Measurements from ENCODE around the gene EARS2. TPM values are rescaled to one million over a fixed set of nuclear protein-coding genes. Genes with fewer than 3 reads are reported as not detected.
A peak's percentile ranks its signal among the peaks of the same experiment; 100 is the strongest.

The EARS2 gene
- total and polyA plus RNA-seq, 9 of the 15 experiments (the other 6 are each of a cell fraction or from before 2014, with no cell fraction given), result 17.6 to 58.6 (median 36.3) TPM

DNA sequence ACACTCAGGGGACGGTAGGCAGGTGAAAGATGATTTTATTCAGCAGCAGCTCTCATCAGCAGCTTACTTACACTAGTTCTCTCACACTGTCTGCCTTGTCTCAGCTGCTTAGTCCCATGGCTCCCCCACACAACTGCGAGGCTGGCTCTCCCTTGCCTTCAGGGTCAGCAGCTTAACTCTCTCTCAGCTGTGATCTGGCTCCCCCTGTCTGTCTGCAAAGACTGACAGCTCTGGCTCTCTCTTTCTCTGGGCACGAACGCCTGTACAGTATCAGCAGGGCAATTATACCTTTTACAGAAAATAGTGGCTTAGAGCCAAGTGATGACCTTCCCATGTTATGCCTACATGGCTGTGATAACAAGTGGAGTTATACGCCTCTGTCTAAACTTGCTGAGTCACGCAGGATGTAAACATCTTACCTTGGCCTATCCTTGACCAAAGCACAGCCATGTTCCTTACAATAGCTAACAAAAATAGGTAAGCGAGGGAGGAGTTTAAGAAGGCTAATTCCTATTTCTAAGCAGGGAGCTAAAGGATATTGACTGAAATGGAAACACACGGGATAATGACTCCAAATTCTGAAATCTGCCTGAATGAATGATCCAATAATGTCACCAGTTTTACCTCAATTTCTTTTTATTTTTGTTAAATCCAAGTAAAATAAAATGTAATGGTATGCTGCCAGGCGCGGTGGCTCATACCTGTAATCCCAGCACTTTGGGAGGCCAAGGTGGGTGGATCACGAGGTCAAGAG lies 40.0 kb upstream of the EARS2 start (continued):
- TF ChIP-seq NR4A1 (CRISPR knock-in tag; IDR thresholded peaks at IDR 0.05) (peak; percentile 99), NR4A1 (tag; IDR thresholded peaks at IDR 0.05) (peak; percentile 100), ZNF589 (CRISPR knock-in tag; IDR thresholded peaks at IDR 0.05; ENCODE audit: low read depth) (peak; percentile 100), NCOA2 (IDR thresholded peaks at IDR 0.05; ENCODE audit: partially characterized antibody in 2 of 2) (no peak), RAD21 (CRISPR knock-in tag; conservative IDR thresholded peaks at IDR 0.05 in 1 of 2, IDR thresholded peaks at IDR 0.05 in 1 of 2) (peak; percentile 43 to 68), FOXA1 (IDR thresholded peaks at IDR 0.05; ENCODE audit: borderline replicate concordance) (no peak), CBX5 (IDR thresholded peaks at IDR 0.05; ENCODE audit: borderline replicate concordance, low read depth) (no peak), MBD2 (IDR thresholded peaks at IDR 0.05; ENCODE audit: borderline replicate concordance, low read depth) (no peak), RB1 (IDR thresholded peaks at IDR 0.05; ENCODE audit: low read depth) (0 out of 2 replicates have a peak, but pooled peaks have one; percentile 41), HDGF (IDR thresholded peaks at IDR 0.05) (no peak), ZNF263 (CRISPR knock-in tag; IDR thresholded peaks at IDR 0.05; ENCODE audit: borderline replicate concordance) (no peak), SRSF3 (IDR thresholded peaks at IDR 0.05; ENCODE audit: insufficient read depth, low read length) (no peak), ZNF217 (CRISPR knock-in tag; IDR thresholded peaks at IDR 0.05) (no peak), L3MBTL2 (IDR thresholded peaks at IDR 0.05) (peak; percentile 58; the same call in 1 of the 2 replicates), GTF2A2 (tag; IDR thresholded peaks at IDR 0.05) (peak; percentile 98), LCOR (CRISPR knock-in tag; IDR thresholded peaks at IDR 0.05) (peak; percentile 46; the same call in 1 of the 2 replicates), SLC30A9 (CRISPR knock-in tag; IDR thresholded peaks at IDR 0.05) (peak; percentile 68; the same call in 1 of the 2 replicates)
- TF ChIP-seq, protein P1, sequence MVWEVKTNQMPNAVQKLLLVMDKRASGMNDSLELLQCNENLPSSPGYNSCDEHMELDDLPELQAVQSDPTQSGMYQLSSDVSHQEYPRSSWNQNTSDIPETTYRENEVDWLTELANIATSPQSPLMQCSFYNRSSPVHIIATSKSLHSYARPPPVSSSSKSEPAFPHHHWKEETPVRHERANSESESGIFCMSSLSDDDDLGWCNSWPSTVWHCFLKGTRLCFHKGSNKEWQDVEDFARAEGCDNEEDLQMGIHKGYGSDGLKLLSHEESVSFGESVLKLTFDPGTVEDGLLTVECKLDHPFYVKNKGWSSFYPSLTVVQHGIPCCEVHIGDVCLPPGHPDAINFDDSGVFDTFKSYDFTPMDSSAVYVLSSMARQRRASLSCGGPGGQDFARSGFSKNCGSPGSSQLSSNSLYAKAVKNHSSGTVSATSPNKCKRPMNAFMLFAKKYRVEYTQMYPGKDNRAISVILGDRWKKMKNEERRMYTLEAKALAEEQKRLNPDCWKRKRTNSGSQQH (CRISPR knock-in tag; IDR thresholded peaks at IDR 0.05), result peak; percentile 99
- TF ChIP-seq, protein P2, sequence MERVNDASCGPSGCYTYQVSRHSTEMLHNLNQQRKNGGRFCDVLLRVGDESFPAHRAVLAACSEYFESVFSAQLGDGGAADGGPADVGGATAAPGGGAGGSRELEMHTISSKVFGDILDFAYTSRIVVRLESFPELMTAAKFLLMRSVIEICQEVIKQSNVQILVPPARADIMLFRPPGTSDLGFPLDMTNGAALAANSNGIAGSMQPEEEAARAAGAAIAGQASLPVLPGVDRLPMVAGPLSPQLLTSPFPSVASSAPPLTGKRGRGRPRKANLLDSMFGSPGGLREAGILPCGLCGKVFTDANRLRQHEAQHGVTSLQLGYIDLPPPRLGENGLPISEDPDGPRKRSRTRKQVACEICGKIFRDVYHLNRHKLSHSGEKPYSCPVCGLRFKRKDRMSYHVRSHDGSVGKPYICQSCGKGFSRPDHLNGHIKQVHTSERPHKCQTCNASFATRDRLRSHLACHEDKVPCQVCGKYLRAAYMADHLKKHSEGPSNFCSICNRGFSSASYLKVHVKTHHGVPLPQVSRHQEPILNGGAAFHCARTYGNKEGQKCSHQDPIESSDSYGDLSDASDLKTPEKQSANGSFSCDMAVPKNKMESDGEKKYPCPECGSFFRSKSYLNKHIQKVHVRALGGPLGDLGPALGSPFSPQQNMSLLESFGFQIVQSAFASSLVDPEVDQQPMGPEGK (CRISPR knock-in tag; IDR thresholded peaks at IDR 0.05; ENCODE audit: borderline replicate concordance), result peak; percentile 97
- TF ChIP-seq, protein P3, sequence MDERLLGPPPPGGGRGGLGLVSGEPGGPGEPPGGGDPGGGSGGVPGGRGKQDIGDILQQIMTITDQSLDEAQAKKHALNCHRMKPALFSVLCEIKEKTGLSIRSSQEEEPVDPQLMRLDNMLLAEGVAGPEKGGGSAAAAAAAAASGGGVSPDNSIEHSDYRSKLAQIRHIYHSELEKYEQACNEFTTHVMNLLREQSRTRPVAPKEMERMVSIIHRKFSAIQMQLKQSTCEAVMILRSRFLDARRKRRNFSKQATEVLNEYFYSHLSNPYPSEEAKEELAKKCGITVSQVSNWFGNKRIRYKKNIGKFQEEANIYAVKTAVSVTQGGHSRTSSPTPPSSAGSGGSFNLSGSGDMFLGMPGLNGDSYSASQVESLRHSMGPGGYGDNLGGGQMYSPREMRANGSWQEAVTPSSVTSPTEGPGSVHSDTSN (CRISPR knock-in tag; IDR thresholded peaks at IDR 0.05; ENCODE audit: low read depth), result 0 out of 2 replicates have a peak, but pooled peaks have one; percentile 41
- TF ChIP-seq, protein P3 (tag; conservative IDR thresholded peaks at IDR 0.05; ENCODE audit: low read depth), result peak; percentile 92
